H1 (cell line): ENCODE data around the gene CDC27. TPM values are rescaled to one million over a fixed set of nuclear protein-coding genes. Genes with fewer than 3 reads are reported as not detected.

Source experiments
- CTCF ChIA-PET: fragments of 300-600 bp; sonication (Branson Sonifier 250); formaldehyde crosslinking; loops from one replicate; lab custom pipeline; 2021; ENCODE audit not compliant: partially characterized antibody; lab: Charles Lee
- POLR2A ChIA-PET: fragments of 300-600 bp; sonication (Branson Sonifier 250); formaldehyde crosslinking; loops from one replicate; lab custom pipeline; 2021; ENCODE audit warnings: inconsistent platforms; ENCODE audit not compliant: partially characterized antibody; lab: Charles Lee
- DNase-seq, 2 experiments: peaks; one replicate each; pipeline versions ENCODE4 v3.0.0 to v3.0.0-alpha.2; 2010 to 2022; ENCODE audit warnings: low spot score in 2 of 2, low read depth in 1 of 2, mixed read lengths in 1 of 2
- FAIRE-seq: peaks from 2 replicates; lab custom pipeline; 2011; peaks lifted over from hg19 to GRCh38; lab: Jason Lieb, UNC
- H2AFZ ChIP-seq: 2 replicates; pipeline ENCODE4 v1.8.1; 2012; ENCODE audit warnings: low read length, inconsistent platforms
- H2AK5ac ChIP-seq: 2 replicates; pipeline ENCODE4 v1.6.1; 2013; ENCODE audit warnings: low read depth, low read length
- H2BK120ac ChIP-seq: replicated peaks from 2 replicates; pipeline ENCODE3; 2013; ENCODE audit warnings: low read depth, low read length, inconsistent platforms
- H2BK12ac ChIP-seq: 2 replicates; pipeline ENCODE4 v1.6.1; 2013; ENCODE audit warnings: low read depth, low read length
- H2BK15ac ChIP-seq: 2 replicates; pipeline ENCODE4 v1.6.1; 2013; ENCODE audit warnings: low read length
- H2BK20ac ChIP-seq: 2 replicates; pipeline ENCODE4 v1.6.1; 2013; ENCODE audit warnings: low read length
- H2BK5ac ChIP-seq: 2 replicates; pipeline ENCODE4 v1.6.1; 2013; ENCODE audit warnings: low read depth, low read length
- H3K14ac ChIP-seq: 2 replicates; pipeline ENCODE4 v1.6.1; 2013; ENCODE audit warnings: inconsistent platforms; ENCODE audit not compliant: insufficient read length
- H3K18ac ChIP-seq: 2 replicates; pipeline ENCODE4 v1.6.1; 2013; ENCODE audit warnings: low read length; ENCODE audit errors: extremely low read depth
- H3K23ac ChIP-seq: 2 replicates; pipeline ENCODE4 v1.6.1; 2013; ENCODE audit warnings: inconsistent platforms; ENCODE audit not compliant: insufficient read length
- H3K23me2 ChIP-seq: 2 replicates; pipeline ENCODE4 v1.6.1; 2013; ENCODE audit warnings: low read depth, low read length
- H3K27ac ChIP-seq: 2 replicates; pipeline ENCODE4 v1.6.1; 2011; ENCODE audit warnings: low read depth, low read length, inconsistent platforms
- H3K27me3 ChIP-seq, 4 experiments: replicated peaks in 1 of 4; 1 replicate in 1 of 4; 2 replicates in 3 of 4; pipeline versions ENCODE4 v1.6.1 to v1.8.1; 2011 to 2013; ENCODE audit warnings: low read length in 3 of 4, mild to moderate bottlenecking in 3 of 4, inconsistent platforms in 2 of 4, mixed read lengths in 2 of 4, moderate library complexity in 1 of 4; ENCODE audit not compliant: control insufficient read depth in 3 of 4, insufficient read depth in 3 of 4; ENCODE audit errors: extremely low read depth in 1 of 4
- H3K36me3 ChIP-seq, 4 experiments: 2 replicates each; pipeline versions ENCODE4 v1.6.1 to v1.8.1; 2011 to 2013; ENCODE audit warnings: mild to moderate bottlenecking in 4 of 4, low read length in 3 of 4, moderate library complexity in 2 of 4, control low read depth in 1 of 4, inconsistent platforms in 1 of 4; ENCODE audit not compliant: insufficient read depth in 4 of 4, control insufficient read depth in 2 of 4
- H3K4ac ChIP-seq: replicated peaks from 2 replicates; pipeline ENCODE3; 2013; ENCODE audit warnings: low read length, low read depth, mixed read lengths, inconsistent platforms; ENCODE audit not compliant: insufficient read length
- H3K4me1 ChIP-seq, 4 experiments: replicated peaks in 1 of 4; 1 replicate in 1 of 4; 2 replicates in 3 of 4; pipeline versions ENCODE4 v1.6.1 to v1.8.1; 2011 to 2013; ENCODE audit warnings: low read length in 3 of 4, inconsistent platforms in 2 of 4, mixed read lengths in 1 of 4; ENCODE audit not compliant: insufficient read depth in 4 of 4, control insufficient read depth in 3 of 4
- H3K4me2 ChIP-seq, 2 experiments: 2 replicates each; pipeline versions ENCODE4 v1.6.1 to v1.8.1; 2011 to 2013; ENCODE audit warnings: low read depth in 2 of 2, low read length in 2 of 2, control low read depth in 1 of 2, inconsistent platforms in 1 of 2, mild to moderate bottlenecking in 1 of 2; ENCODE audit not compliant: insufficient read depth in 1 of 2
- H3K4me3 ChIP-seq, 4 experiments: fragments of 200-600, 300-600 bp in 1 of 4; sonication (generic), shearing (Covaris generic), sonication (Bioruptor Twin) in 1 of 4; 2 replicates each; pipeline versions ENCODE4 v1.5.1 to v1.8.1; 2011 to 2016; ENCODE audit warnings: low read length in 4 of 4, low read depth in 3 of 4, control low read depth in 2 of 4, inconsistent platforms in 2 of 4, mild to moderate bottlenecking in 2 of 4, mixed read lengths in 1 of 4, moderate library complexity in 1 of 4; ENCODE audit not compliant: insufficient read depth in 2 of 4; ENCODE audit errors: extremely low read depth in 1 of 4
- H3K56ac ChIP-seq: replicated peaks from 2 replicates; pipeline ENCODE3; 2013; ENCODE audit warnings: low read depth, mild to moderate bottlenecking, mixed read lengths, low read length, inconsistent platforms; ENCODE audit not compliant: insufficient read length
- H3K79me1 ChIP-seq: 2 replicates; pipeline ENCODE4 v1.6.1; 2013; ENCODE audit warnings: low read depth, low read length, control low read depth
- H3K79me2 ChIP-seq, 2 experiments: 2 replicates each; pipeline versions ENCODE4 v1.6.1 to v1.8.1; 2012 to 2013; ENCODE audit warnings: low read length in 2 of 2, mild to moderate bottlenecking in 2 of 2, inconsistent platforms in 1 of 2; ENCODE audit not compliant: insufficient read depth in 2 of 2, control insufficient read depth in 1 of 2
- H3K9ac ChIP-seq, 4 experiments: replicated peaks in 1 of 4; 1 replicate in 1 of 4; 2 replicates in 3 of 4; pipeline versions ENCODE4 v1.6.1 to v1.8.1; 2011 to 2013; ENCODE audit warnings: low read depth in 3 of 4, low read length in 3 of 4, control low read depth in 2 of 4, mild to moderate bottlenecking in 2 of 4, moderate library complexity in 2 of 4, inconsistent platforms in 1 of 4; ENCODE audit errors: extremely low read depth in 1 of 4
- H3K9me3 ChIP-seq, 2 experiments: 2 replicates each; pipeline versions ENCODE4 v1.6.1 to v1.8.1; 2012 to 2013; ENCODE audit warnings: mild to moderate bottlenecking in 2 of 2, moderate library complexity in 2 of 2, control low read depth in 1 of 2, inconsistent platforms in 1 of 2, low read depth in 1 of 2, low read length in 1 of 2, mixed read lengths in 1 of 2; ENCODE audit not compliant: insufficient read depth in 2 of 2
- H4K20me1 ChIP-seq, 2 experiments: replicated peaks in 1 of 2; 2 replicates each; pipeline versions ENCODE3 to v1.8.1; 2011 to 2013; ENCODE audit warnings: inconsistent platforms in 2 of 2, low read length in 2 of 2, mild to moderate bottlenecking in 1 of 2; ENCODE audit not compliant: insufficient read depth in 2 of 2, control insufficient read depth in 1 of 2
- H4K5ac ChIP-seq: 2 replicates; pipeline ENCODE4 v1.6.1; 2013; ENCODE audit warnings: low read length, low read depth, mixed read lengths, inconsistent platforms; ENCODE audit not compliant: insufficient read length
- H4K8ac ChIP-seq: 2 replicates; pipeline ENCODE4 v1.8.0; 2013; ENCODE audit warnings: mild to moderate bottlenecking, moderate library complexity, low read length, inconsistent platforms; ENCODE audit not compliant: insufficient read depth; ENCODE audit errors: extremely low read depth
- H4K91ac ChIP-seq: replicated peaks from 2 replicates; pipeline ENCODE3; 2013; ENCODE audit warnings: low read length, mixed read lengths, inconsistent platforms; ENCODE audit not compliant: insufficient read length
- BRCA1 ChIP-seq: IDR thresholded peaks from 2 replicates; pipeline ENCODE4 v1.6.1; 2012; ENCODE audit warnings: low read depth, low read length, improper control_type of control experiment
- CBX5 ChIP-seq: fragments of 300-800, 300-1000 bp; sonication (generic); IDR thresholded peaks from 2 replicates; pipeline ENCODE4 v1.7.1; 2016; ENCODE audit warnings: antibody characterized with exemption, low read length, low read depth
- FOSL1 ChIP-seq: IDR thresholded peaks from 2 replicates; pipeline ENCODE4 v1.6.1; 2011; ENCODE audit warnings: mild to moderate bottlenecking, low read depth, low read length, moderate library complexity; ENCODE audit not compliant: insufficient read depth
- KDM1A ChIP-seq: fragments of 200-600, 300-600 bp; sonication (generic); IDR thresholded peaks from 2 replicates; pipeline ENCODE4 v1.7.1; 2016; ENCODE audit warnings: mild to moderate bottlenecking, low read length, borderline replicate concordance
- POLR2AphosphoS5 ChIP-seq: IDR thresholded peaks from 2 replicates; pipeline ENCODE4 v1.6.1; 2011; ENCODE audit warnings: low read depth, low read length
- RAD21 ChIP-seq, 2 experiments: IDR thresholded peaks in 1 of 2; conservative IDR thresholded peaks in 1 of 2; 2 replicates each; pipeline ENCODE4 v1.6.1; 2011; ENCODE audit warnings: low read depth in 2 of 2, low read length in 2 of 2, improper control_type of control experiment in 1 of 2, inconsistent platforms in 1 of 2, mild to moderate bottlenecking in 1 of 2, moderate library complexity in 1 of 2
- RFX5 ChIP-seq: IDR thresholded peaks from 2 replicates; pipeline ENCODE4 v1.6.1; 2011; ENCODE audit warnings: low read depth, low read length, improper control_type of control experiment, borderline replicate concordance
- SAP30 ChIP-seq: fragments of 300-600 bp; sonication (generic); IDR thresholded peaks from 2 replicates; pipeline ENCODE4 v1.7.1; 2012; ENCODE audit warnings: low read length, moderate library complexity, mild to moderate bottlenecking, inconsistent platforms; ENCODE audit not compliant: insufficient read depth, insufficient replicate concordance
- SIX5 ChIP-seq: IDR thresholded peaks from 2 replicates; pipeline ENCODE4 v1.6.1; 2011; ENCODE audit warnings: mild to moderate bottlenecking, low read depth, low read length
- WGBS, 2 experiments: shearing (Covaris generic) in 1 of 2; methylation state at CpG; one replicate each; pipeline versions ENCODE4 v1.1.6 to v1.1.7; 2013 to 2015; ENCODE audit warnings: low lambda C conversion rate in 2 of 2, mixed read lengths in 2 of 2, inconsistent platforms in 1 of 2, low coverage in 1 of 2, missing lambda C conversion rate in 1 of 2; ENCODE audit not compliant: insufficient replicate concordance in 2 of 2, insufficient coverage in 1 of 2, insufficient read length in 1 of 2; ENCODE audit errors: extremely low coverage in 1 of 2, missing lambda C conversion rate in 1 of 2; 5-methylcytosine and 5-hydroxymethylcytosine counted together
- polyA plus RNA-seq, 7 experiments: library from polyadenylated mRNA; depleted of rRNA in 3 of 7; stranded (reverse) in 5 of 7; unstranded in 2 of 7; fragments of >200 nt in 5 of 7; fragments of 200-250 nt in 2 of 7; gene quantifications; 1 replicate in 5 of 7; 2 replicates in 1 of 7; 4 replicates in 1 of 7; pipeline versions ENCODE4 v1.2.1 to v1.2.3, GENCODE V29; 2011 to 2013; ENCODE audit warnings: missing spikeins in 2 of 7, mixed read lengths in 2 of 7
- total RNA-seq: library from RNA; stranded (reverse); fragmentation: NEBNext Ultra II Directional; extraction: Animal tissue kit (Norgen Biotek cat#: 25700); gene quantifications from 2 replicates; pipeline ENCODE4 v1.2.1, GENCODE V29; 2021
- TF ChIP-seq, protein P1 (sequence below), 3 experiments: IDR thresholded peaks; 1 replicate in 2 of 3; 2 replicates in 1 of 3; pipeline versions ENCODE4 v1.5.1 to v1.6.1; 2011; ENCODE audit warnings: low read length in 3 of 3, mild to moderate bottlenecking in 3 of 3, inconsistent platforms in 2 of 3, low read depth in 1 of 3, moderate library complexity in 1 of 3; ENCODE audit not compliant: insufficient read depth in 1 of 3; ENCODE audit errors: control extremely low read depth in 1 of 3

The CDC27 gene
- total and polyA plus RNA-seq, 2 of the 8 experiments (the other 6 are each of a cell fraction or from before 2014, with no cell fraction given) = 41.9 to 87.5 TPM

DNA sequence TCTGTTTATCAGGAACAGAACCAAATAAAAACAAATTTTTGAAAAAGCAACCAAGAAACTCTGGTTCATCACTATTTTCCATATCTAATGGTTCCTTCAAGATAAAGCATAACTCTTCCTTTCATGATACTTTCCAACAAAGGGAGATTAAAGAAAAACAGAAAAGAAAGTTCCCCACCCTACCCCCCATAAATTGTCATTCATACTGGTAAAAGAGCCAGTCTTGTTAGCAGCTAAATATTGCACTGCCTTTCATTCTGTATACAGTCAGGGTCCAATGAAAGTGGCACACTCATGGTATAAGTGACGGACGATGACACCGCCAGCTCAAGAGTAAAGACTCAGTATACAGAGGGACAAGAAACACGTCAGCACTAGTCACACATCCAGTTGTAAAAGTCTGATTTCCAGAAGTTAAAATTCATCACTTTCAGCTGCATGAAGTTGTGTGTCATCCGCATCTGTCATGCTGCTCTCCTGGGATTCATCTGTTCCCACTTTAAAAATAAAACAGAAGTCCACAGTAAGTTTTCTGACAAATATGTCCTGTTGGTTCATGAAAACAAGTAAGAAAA, 68.5 kb downstream of the CDC27 start:
- no peak overlapping the region for H2BK20ac ChIP-seq
- no peak overlapping the region for H3K23ac ChIP-seq
- no peaks in the 10 kb centered on the region for H3K79me2 ChIP-seq
- H2BK5ac ChIP-seq = no peak overlapping the region
- WGBS, 2 experiments = 88% methylated on average over 5 of the region's 5 CpGs; no CpG with 5 or more reads in 1 of the 2 experiments
- CTCF ChIA-PET = interaction anchor here (1.1 kb wide), 1 partner anchor 543 kb away, joined by 3 read pairs; no protein-coding TSS in a partner anchor
- H3K4me3 ChIP-seq = no peak overlapping the region
- H3K36me3 ChIP-seq = peaks cover 0 to 22% (median 1%) of the 10 kb centered on the region in 4 experiments; a peak in 2 of 8 replicates
- H3K9me3 ChIP-seq = no peaks in the 10 kb centered on the region
- H3K56ac ChIP-seq = no peak overlapping the region
- H3K27me3 ChIP-seq = no peaks in the 10 kb centered on the region
- H3K9ac ChIP-seq = no peak overlapping the region
- H3K23me2 ChIP-seq = no peaks in the 10 kb centered on the region
- H3K18ac ChIP-seq = no peak overlapping the region
- no peak overlapping the region for H3K27ac ChIP-seq
- H3K4ac ChIP-seq = no peak overlapping the region
- no peak overlapping the region for H3K4me2 ChIP-seq
- H2AFZ ChIP-seq = no peak overlapping the region
- H4K20me1 ChIP-seq = peaks cover 0 to 1% of the 10 kb centered on the region in 2 experiments
- no peak overlapping the region for H2BK12ac ChIP-seq
- H4K8ac ChIP-seq = no peak overlapping the region
- POLR2A ChIA-PET = no interaction called here
- no peak for FAIRE-seq
- H4K91ac ChIP-seq = no peak overlapping the region
- no peaks in the 10 kb centered on the region for H3K79me1 ChIP-seq
- H3K14ac ChIP-seq = no peak overlapping the region
- H2BK15ac ChIP-seq = no peak overlapping the region
- peaks cover 0 to 2% (median 0%) of the 10 kb centered on the region in 4 experiments; a peak in 1 of 7 replicates for H3K4me1 ChIP-seq
- H4K5ac ChIP-seq = no peak overlapping the region
- DNase-seq = no peak
- no peak overlapping the region for H2AK5ac ChIP-seq
- H2BK120ac ChIP-seq = no peak overlapping the region
- TF ChIP-seq RFX5 (no peak), CBX5 (no peak), SIX5 (no peak), POLR2AphosphoS5 (no peak), FOSL1 (no peak), BRCA1 (no peak), RAD21 (IDR thresholded peaks at IDR 0.05 in 1 of 2, conservative IDR thresholded peaks at IDR 0.05 in 1 of 2; ENCODE audit: low read depth in 2 of 2, low read length in 2 of 2) (no peak), SAP30 (no peak), KDM1A (no peak)
- TF ChIP-seq, protein P1, sequence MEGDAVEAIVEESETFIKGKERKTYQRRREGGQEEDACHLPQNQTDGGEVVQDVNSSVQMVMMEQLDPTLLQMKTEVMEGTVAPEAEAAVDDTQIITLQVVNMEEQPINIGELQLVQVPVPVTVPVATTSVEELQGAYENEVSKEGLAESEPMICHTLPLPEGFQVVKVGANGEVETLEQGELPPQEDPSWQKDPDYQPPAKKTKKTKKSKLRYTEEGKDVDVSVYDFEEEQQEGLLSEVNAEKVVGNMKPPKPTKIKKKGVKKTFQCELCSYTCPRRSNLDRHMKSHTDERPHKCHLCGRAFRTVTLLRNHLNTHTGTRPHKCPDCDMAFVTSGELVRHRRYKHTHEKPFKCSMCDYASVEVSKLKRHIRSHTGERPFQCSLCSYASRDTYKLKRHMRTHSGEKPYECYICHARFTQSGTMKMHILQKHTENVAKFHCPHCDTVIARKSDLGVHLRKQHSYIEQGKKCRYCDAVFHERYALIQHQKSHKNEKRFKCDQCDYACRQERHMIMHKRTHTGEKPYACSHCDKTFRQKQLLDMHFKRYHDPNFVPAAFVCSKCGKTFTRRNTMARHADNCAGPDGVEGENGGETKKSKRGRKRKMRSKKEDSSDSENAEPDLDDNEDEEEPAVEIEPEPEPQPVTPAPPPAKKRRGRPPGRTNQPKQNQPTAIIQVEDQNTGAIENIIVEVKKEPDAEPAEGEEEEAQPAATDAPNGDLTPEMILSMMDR (IDR thresholded peaks at IDR 0.05; ENCODE audit: control extremely low read depth in 1 of 3, insufficient read depth in 1 of 3, low read depth in 1 of 3, low read length in 3 of 3) = no peak
